H9 (cell line): ENCODE measurements around the gene NCKAP5. TPM values are rescaled to one million over a fixed set of nuclear protein-coding genes. Genes with fewer than 3 reads are reported as not detected.

Experiments used
- DNase-seq: peaks from one replicate; pipeline ENCODE4 v3.0.0-alpha.2; 2017
- H2AFZ ChIP-seq: one replicate; pipeline ENCODE4 v1.6.1; 2013; ENCODE audit warnings: mild to moderate bottlenecking, low read length, control low read depth, moderate library complexity
- H2AK5ac ChIP-seq: 2 replicates; pipeline ENCODE4 v1.6.1; 2013; ENCODE audit warnings: low read length, control low read depth, mixed read lengths; ENCODE audit not compliant: insufficient read length
- H2BK120ac ChIP-seq: one replicate; pipeline ENCODE4 v1.6.1; 2013; ENCODE audit warnings: low read depth, mild to moderate bottlenecking, low read length, control low read depth, inconsistent platforms; ENCODE audit not compliant: poor library complexity, severe bottlenecking
- H2BK12ac ChIP-seq: 2 replicates; pipeline ENCODE4 v1.6.1; 2013; ENCODE audit warnings: low read length, control low read depth, mixed read lengths, low read depth; ENCODE audit not compliant: insufficient read length
- H2BK15ac ChIP-seq: 2 replicates; pipeline ENCODE4 v1.6.1; 2013; ENCODE audit warnings: low read depth, low read length, control low read depth
- H2BK20ac ChIP-seq: one replicate; pipeline ENCODE4 v1.6.1; 2013; ENCODE audit warnings: low read depth, mild to moderate bottlenecking, low read length, control low read depth, inconsistent platforms; ENCODE audit not compliant: poor library complexity, severe bottlenecking
- H2BK5ac ChIP-seq: 2 replicates; pipeline ENCODE4 v1.6.1; 2013; ENCODE audit warnings: low read length, control low read depth, mixed read lengths; ENCODE audit not compliant: insufficient read length
- H3K14ac ChIP-seq: 2 replicates; pipeline ENCODE4 v1.6.1; 2013; ENCODE audit warnings: low read length, control low read depth; ENCODE audit not compliant: insufficient read depth
- H3K18ac ChIP-seq: 2 replicates; pipeline ENCODE4 v1.6.1; 2013; ENCODE audit warnings: low read depth, mild to moderate bottlenecking, mixed read lengths, low read length, control low read depth; ENCODE audit not compliant: insufficient read length
- H3K23ac ChIP-seq: 2 replicates; pipeline ENCODE4 v1.6.1; 2013; ENCODE audit warnings: low read length, control low read depth, mixed read lengths, low read depth; ENCODE audit not compliant: insufficient read length
- H3K23me2 ChIP-seq: 2 replicates; pipeline ENCODE4 v1.6.1; 2013; ENCODE audit warnings: low read depth, mild to moderate bottlenecking, mixed read lengths, low read length, control low read depth; ENCODE audit not compliant: insufficient read length, poor library complexity, severe bottlenecking
- H3K27ac ChIP-seq: 2 replicates; pipeline ENCODE4 v1.5.1; 2013; ENCODE audit warnings: low read length, control low read depth, mixed read lengths, low read depth; ENCODE audit not compliant: insufficient read length
- H3K27me3 ChIP-seq: 2 replicates; pipeline ENCODE4 v1.6.1; 2013; ENCODE audit warnings: low read length, control low read depth, inconsistent platforms; ENCODE audit not compliant: insufficient read depth
- H3K4ac ChIP-seq: 2 replicates; pipeline ENCODE4 v1.6.1; 2013; ENCODE audit warnings: low read depth, mild to moderate bottlenecking, control low read depth, inconsistent platforms, low read length, moderate library complexity
- H3K4me1 ChIP-seq: 2 replicates; pipeline ENCODE4 v1.6.1; 2013; ENCODE audit warnings: low read length, control low read depth, inconsistent platforms; ENCODE audit not compliant: insufficient read depth
- H3K4me2 ChIP-seq: 2 replicates; pipeline ENCODE4 v1.6.1; 2013; ENCODE audit warnings: low read length, control low read depth, mixed read lengths; ENCODE audit not compliant: insufficient read length, insufficient read depth
- H3K56ac ChIP-seq: 2 replicates; pipeline ENCODE4 v1.6.1; 2013; ENCODE audit warnings: low read depth, mild to moderate bottlenecking, mixed read lengths, low read length, control low read depth; ENCODE audit not compliant: insufficient read length
- H3K79me1 ChIP-seq: 2 replicates; pipeline ENCODE4 v1.6.1; 2013; ENCODE audit warnings: low read depth, mild to moderate bottlenecking, moderate library complexity, low read length, control low read depth, inconsistent platforms; ENCODE audit not compliant: insufficient read depth, poor library complexity, severe bottlenecking
- H3K79me2 ChIP-seq: 2 replicates; pipeline ENCODE4 v1.6.1; 2013; ENCODE audit warnings: low read length, control low read depth, inconsistent platforms; ENCODE audit not compliant: insufficient read depth
- H3K9ac ChIP-seq: 2 replicates; pipeline ENCODE4 v1.6.1; 2013; ENCODE audit warnings: low read length, control low read depth, mixed read lengths; ENCODE audit not compliant: insufficient read length; ENCODE audit errors: extremely low read depth
- H3K9me3 ChIP-seq: one replicate; pipeline ENCODE4 v1.6.1; 2013; ENCODE audit warnings: low read depth, low read length, inconsistent platforms; ENCODE audit not compliant: control insufficient read depth
- H3T11ph ChIP-seq: one replicate; pipeline ENCODE4 v1.6.1; 2013; ENCODE audit warnings: mild to moderate bottlenecking, low read length, control low read depth, inconsistent platforms
- H4K20me1 ChIP-seq: one replicate; pipeline ENCODE4 v1.6.1; 2013; ENCODE audit not compliant: control insufficient read depth, insufficient read length, insufficient read depth
- H4K5ac ChIP-seq: 2 replicates; pipeline ENCODE4 v1.6.1; 2013; ENCODE audit warnings: low read depth, mild to moderate bottlenecking, mixed read lengths, low read length, control low read depth; ENCODE audit not compliant: insufficient read length
- H4K8ac ChIP-seq: replicated peaks from 2 replicates; pipeline ENCODE4 v1.6.1; 2013; ENCODE audit warnings: low read length, control low read depth, mixed read lengths, low read depth; ENCODE audit not compliant: insufficient read length
- H4K91ac ChIP-seq: 2 replicates; pipeline ENCODE4 v1.6.1; 2013; ENCODE audit warnings: low read depth, mild to moderate bottlenecking, moderate library complexity, mixed read lengths, low read length, control low read depth; ENCODE audit not compliant: insufficient read length
- H3K27ac Mint-ChIP-seq, 3 experiments: 2 replicates in 2 of 3; 3 replicates in 1 of 3; pipeline ENCODE4 v1.8.0; 2020 to 2021; ENCODE audit warnings: mixed read lengths in 3 of 3, mild to moderate bottlenecking in 1 of 3, moderate library complexity in 1 of 3
- H3K27me3 Mint-ChIP-seq: 2 replicates; pipeline ENCODE4 v1.8.0; 2021; ENCODE audit warnings: low read depth, mild to moderate bottlenecking, moderate library complexity, mixed read lengths
- H3K36me3 Mint-ChIP-seq, 3 experiments: 2 replicates in 2 of 3; 3 replicates in 1 of 3; pipeline ENCODE4 v1.8.0; 2020 to 2021; ENCODE audit warnings: low read depth in 3 of 3, mixed read lengths in 3 of 3; ENCODE audit not compliant: insufficient read depth in 1 of 3
- H3K4me1 Mint-ChIP-seq, 2 experiments: 2 replicates each; pipeline ENCODE4 v1.8.0; 2020; ENCODE audit warnings: mixed read lengths in 2 of 2
- H3K4me3 Mint-ChIP-seq, 2 experiments: 2 replicates in 1 of 2; 3 replicates in 1 of 2; pipeline ENCODE4 v1.8.0; 2020 to 2021; ENCODE audit warnings: mild to moderate bottlenecking in 2 of 2, mixed read lengths in 2 of 2, moderate library complexity in 1 of 2
- H3K9me3 Mint-ChIP-seq, 2 experiments: 2 replicates in 1 of 2; 3 replicates in 1 of 2; pipeline ENCODE4 v1.8.0; 2020; ENCODE audit warnings: mild to moderate bottlenecking in 2 of 2, mixed read lengths in 2 of 2, moderate library complexity in 1 of 2
- total RNA-seq: library from RNA; stranded (reverse); gene quantifications from 2 replicates; pipeline ENCODE4 v1.2.1, GENCODE V29; 2021
- TF ChIP-seq, protein P1 (sequence below): fragments of 200-600 bp; sonication (generic); conservative IDR thresholded peaks from 3 replicates; pipeline ENCODE4 v1.8.0; 2021; ENCODE audit warnings: antibody characterized with exemption, mild to moderate bottlenecking

NCKAP5 gene
- total RNA-seq, 1 experiment from 2014 or later: 0.26 TPM

DNA sequence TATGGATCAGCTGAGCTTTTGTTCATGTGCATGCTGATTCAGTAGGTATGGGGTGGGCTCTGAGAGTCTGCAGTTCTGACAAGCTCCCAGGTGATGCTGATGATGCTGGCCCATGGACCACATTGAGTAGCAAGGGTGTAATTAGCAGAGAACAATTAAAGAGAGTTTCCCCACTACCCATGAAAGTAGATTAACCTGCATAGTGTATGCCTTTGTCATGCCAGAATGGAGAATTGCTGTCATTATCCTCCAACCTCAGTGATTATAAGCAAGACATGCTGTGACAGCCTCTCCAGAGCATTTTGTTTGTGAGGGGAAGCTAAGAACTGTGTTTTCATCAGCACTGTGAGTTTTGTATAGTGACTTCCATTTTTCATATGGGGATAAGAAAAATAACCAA lies 838.7 kb downstream of the NCKAP5 start:
- Histone ChIP-seq H2BK12ac (no peak overlapping the region), H3K79me1 (no peaks in the 10 kb centered on the region), H2AFZ (no peak overlapping the region), H3K23ac (no peak overlapping the region), H4K20me1 (no peaks in the 10 kb centered on the region), H2BK20ac (no peak overlapping the region), H3K14ac (no peak overlapping the region), H3K9ac (no peak overlapping the region), H2BK120ac (no peak overlapping the region), H3K4ac (no peak overlapping the region), H3K4me1 (no peaks in the 10 kb centered on the region; the same call in 1 of the 2 replicates), H2BK15ac (no peak overlapping the region), H3K79me2 (no peaks in the 10 kb centered on the region), H3K23me2 (no peaks in the 10 kb centered on the region), H4K8ac (no peak overlapping the region), H3K4me2 (no peak overlapping the region), H4K91ac (no peak overlapping the region), H3K9me3 (no peaks in the 10 kb centered on the region), H2BK5ac (no peak overlapping the region), H3T11ph (no peak overlapping the region), H3K27me3 (no peaks in the 10 kb centered on the region), H3K18ac (no peak overlapping the region), H4K5ac (no peak overlapping the region), H3K27ac (no peak overlapping the region), H3K56ac (no peak overlapping the region), H2AK5ac (no peak overlapping the region)
- Mint-ChIP-seq H3K4me1 (peaks cover 0 to 4% of the 10 kb centered on the region in 2 experiments; a peak in 1 of 4 replicates), H3K36me3 (no peaks in the 10 kb centered on the region), H3K9me3 (no peaks in the 10 kb centered on the region), H3K27ac (no peak overlapping the region), H3K4me3 (no peak overlapping the region), H3K27me3 (no peaks in the 10 kb centered on the region; the same call in 1 of the 2 replicates)
- no peak for DNase-seq
- TF ChIP-seq, protein P1, sequence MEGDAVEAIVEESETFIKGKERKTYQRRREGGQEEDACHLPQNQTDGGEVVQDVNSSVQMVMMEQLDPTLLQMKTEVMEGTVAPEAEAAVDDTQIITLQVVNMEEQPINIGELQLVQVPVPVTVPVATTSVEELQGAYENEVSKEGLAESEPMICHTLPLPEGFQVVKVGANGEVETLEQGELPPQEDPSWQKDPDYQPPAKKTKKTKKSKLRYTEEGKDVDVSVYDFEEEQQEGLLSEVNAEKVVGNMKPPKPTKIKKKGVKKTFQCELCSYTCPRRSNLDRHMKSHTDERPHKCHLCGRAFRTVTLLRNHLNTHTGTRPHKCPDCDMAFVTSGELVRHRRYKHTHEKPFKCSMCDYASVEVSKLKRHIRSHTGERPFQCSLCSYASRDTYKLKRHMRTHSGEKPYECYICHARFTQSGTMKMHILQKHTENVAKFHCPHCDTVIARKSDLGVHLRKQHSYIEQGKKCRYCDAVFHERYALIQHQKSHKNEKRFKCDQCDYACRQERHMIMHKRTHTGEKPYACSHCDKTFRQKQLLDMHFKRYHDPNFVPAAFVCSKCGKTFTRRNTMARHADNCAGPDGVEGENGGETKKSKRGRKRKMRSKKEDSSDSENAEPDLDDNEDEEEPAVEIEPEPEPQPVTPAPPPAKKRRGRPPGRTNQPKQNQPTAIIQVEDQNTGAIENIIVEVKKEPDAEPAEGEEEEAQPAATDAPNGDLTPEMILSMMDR: no peak
